Activated CD4-positive, alpha-beta T cell treated with anti-CD3 and anti-CD28 coated beads for 4 hours (primary cell): ENCODE results near the gene TANGO6.
"Not testable (repeated sequence)": the region's sequence is repeated elsewhere in the genome, so short reads cannot be mapped to it uniquely, and the experiment has no call there.

ENCODE experiments used
- DNase-seq, 2 donors: peaks; one replicate each; pipeline ENCODE4 v3.0.0-alpha.2; 2020

The TANGO6 gene

GRCh38 chr16:68978303-68978954, 135.1 kb downstream of the TANGO6 start:
- DNase-seq: no peak

GRCh38 chr16:68980695-68981315, 137.5 kb downstream of the TANGO6 start:
- no peak for DNase-seq

DNA sequence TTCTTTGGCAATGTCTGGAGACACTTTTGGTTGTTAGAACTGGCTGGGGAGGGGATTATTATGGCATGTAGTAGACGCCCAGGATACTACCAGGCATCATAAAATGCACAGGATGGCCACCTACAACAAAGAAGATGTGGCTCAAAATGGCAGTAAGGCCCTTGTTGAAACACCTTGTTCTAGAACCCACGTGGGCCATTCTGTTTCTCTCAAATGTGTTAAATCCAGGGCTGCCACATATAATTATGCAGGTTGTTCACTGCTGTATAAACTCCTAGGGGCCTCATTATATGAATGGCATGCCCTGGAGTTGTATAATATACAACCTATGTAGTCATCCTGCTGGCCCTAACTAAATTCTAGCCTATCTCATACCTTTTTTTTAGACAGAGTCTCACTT, 138.6 kb downstream of the TANGO6 start:
- no peak for DNase-seq

DNA sequence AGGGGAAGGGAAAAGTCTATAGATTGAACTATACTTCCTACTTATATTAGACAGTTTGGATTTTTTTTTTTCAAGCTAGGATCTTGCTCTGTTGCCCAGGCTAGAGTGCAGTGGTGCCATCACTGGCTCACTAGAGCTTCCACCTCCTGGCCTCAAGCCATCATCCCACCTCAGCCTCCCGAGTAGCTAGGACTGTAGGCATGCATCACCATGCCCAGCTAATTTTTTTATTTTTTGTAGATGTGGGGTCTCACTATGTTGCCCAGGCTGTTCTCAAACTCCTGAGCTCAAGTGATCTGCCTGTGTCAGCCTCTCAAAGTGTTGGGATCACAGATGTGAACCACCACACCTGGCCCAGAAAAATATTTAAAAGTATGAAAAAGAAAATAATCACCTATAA, 141.1 kb downstream of the TANGO6 start:
- no peak for DNase-seq

- DNase-seq: no peak
Measured at GRCh38 chr16:68985268-68985667, 141.9 kb downstream of the TANGO6 start.

DNA sequence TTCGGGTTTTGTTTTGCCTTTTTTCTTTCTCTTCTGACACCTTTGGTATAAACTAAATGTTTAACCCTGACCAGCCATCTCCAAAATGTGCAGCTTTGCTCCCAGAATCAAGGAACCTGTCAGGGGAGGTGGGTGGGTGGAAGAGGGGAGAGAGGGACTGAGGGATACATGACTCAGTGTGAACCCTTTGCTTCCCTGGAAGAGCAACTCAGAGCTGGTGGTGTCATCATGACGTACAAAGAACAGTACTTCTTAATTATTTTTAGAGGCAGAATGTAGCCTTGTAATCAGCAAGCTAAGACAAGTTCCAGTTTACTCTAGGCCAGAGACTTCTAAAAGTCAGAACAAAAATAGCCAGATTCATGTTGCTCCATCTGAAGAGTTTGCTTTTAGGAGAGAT, 142.5 kb downstream of the TANGO6 start:
- DNase-seq: no peak

GRCh38 chr16:68987734-68988457, 144.6 kb downstream of the TANGO6 start:
- no peak for DNase-seq

- not testable (repeated sequence) for DNase-seq
Measured at GRCh38 chr16:68990172-68990845, 147.0 kb downstream of the TANGO6 start.

- no peak for DNase-seq
Measured at GRCh38 chr16:68991075-68991474, 147.7 kb downstream of the TANGO6 start.

DNA sequence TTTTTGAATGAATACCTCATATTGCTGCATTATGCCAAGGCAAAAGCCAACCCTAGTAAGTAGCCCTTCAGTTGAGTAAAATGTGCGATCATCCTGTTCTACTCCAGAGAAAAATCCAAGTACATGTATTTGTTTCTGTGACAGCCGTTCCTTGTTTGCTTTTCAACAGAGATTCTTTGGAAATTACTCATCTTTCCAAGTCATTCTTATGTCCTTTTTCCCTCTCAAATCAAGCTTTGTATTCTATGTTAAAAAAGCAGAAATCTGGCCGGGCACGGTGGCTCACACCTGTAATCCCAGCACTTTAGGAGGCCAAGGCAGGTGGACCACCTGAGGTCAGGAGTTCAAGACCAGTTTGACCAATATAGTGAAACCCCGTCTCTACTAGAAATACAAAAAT, 149.2 kb downstream of the TANGO6 start:
- no peak for DNase-seq

DNA sequence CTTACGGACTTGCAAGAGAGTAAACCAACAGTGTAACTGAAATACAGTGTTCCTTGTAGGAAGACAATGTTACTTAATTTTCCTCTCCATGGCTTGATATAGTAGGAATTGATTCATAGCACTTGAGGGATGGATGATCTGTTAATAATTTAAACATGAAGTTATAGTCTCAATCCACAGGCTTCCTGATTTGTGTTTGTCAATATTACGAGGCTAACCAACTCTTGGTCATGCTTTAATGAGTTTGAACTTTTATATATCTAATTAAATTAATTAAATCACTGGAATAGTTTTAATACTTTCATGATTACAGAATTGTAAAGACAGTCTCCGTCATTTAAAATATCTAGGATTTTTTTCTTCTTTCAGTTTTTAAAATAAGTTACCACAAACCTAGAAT, 150.1 kb downstream of the TANGO6 start:
- DNase-seq: no peak

DNA sequence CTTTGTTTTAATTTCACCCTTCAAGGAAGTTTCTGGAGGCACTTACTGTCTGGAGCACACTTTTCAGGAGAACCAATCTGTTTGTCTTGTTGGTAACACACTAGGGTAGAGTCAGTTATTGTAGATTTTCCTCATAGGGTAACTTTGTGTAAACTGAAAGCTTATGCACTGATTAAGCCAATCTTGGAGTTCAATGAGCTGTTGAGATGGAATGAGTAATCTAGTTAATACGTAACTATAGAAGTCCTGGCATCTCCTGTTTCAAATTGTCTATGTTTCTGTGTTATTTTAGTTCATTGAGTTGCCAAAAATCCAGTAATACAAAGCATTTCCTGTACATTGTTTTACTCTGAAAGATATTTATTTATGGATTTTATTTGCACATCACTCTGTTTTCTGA, 150.6 kb downstream of the TANGO6 start:
- no peak for DNase-seq

DNA sequence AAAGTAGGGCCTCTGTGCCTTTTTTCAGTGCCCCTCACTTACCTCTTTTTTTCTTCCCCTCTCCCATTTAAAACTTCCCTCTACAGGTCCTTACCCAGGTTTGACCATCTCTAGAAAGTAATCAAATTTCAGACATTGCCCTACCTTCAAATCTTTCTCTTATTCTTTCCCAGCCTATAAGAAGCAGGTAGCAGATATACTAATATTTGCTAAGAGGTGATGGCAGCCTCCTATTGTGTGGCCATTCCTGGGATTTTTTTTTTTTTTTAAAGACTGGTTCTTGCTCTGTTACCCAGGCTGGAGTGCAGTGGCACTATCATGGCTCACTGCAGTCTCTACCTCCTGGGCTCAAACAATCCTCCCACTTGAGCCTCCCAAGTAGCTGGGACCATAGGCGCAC, 151.0 kb downstream of the TANGO6 start:
- no peak for DNase-seq

- no peak for DNase-seq
Measured at GRCh38 chr16:68995011-68995504, 151.7 kb downstream of the TANGO6 start.

DNA sequence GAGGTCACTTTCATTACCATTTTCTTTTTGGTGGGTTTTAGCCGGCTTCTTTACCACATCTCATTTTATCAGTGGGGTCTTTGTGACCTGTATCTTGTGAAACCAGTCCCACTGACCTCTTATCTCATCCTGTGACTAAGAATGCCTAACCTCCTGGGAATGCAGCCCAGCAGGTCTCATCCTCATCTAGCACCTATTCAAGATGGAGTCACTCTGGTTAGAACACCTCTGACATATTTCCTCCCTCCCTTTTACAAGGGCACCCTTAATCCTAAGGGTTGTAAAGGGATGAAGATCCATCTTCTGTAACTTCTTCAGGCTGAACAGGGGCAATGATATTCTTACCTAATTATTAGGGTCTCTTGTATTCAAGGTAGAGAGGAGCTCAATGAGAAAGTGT, 154.2 kb downstream of the TANGO6 start:
- no peak for DNase-seq

DNA sequence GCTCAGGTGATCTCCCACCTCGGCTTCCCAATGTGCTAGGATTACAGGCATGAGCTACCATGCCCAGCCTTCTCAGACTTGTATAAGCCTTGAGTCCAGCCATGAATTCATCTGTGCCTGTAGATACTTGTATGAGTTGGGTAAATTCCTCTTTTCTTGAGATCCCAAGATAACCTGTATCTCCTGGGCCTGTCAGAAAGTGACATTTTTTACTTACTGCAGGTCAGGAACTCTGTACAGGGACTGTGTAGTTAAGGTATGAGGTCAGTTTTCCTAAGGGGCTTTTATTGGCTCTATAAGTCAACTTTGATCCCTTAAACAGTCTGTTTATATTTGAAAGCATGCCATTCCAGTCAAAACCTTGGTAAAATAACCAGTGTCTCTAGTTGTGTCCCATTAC, 155.8 kb downstream of the TANGO6 start:
- no peak for DNase-seq

- no peak for DNase-seq
Measured at GRCh38 chr16:69003500-69003899, 160.2 kb downstream of the TANGO6 start.

GRCh38 chr16:69005641-69006355, 162.5 kb downstream of the TANGO6 start:
- DNase-seq: no peak

GRCh38 chr16:69012906-69013305, 169.6 kb downstream of the TANGO6 start:
- no peak for DNase-seq

DNA sequence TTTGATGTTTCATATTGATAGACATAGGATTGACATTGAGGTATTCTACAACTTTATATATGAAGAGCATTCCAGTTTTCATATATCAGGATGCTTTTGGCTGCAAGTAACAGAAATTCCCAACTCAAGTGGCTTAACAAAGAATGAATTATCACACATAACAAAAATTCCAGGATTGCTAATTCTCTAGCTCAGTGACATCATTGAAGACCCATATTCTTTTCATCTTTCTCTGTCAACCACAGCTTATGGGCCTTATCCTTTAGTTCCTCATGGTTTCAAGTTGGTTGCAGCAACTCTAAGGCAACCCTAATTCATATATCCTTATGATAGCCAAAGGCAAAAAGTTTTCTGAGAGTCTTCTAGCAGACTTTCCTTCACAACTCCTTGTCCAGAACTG, 170.7 kb downstream of the TANGO6 start:
- no peak for DNase-seq

GRCh38 chr16:69014811-69015210, 171.5 kb downstream of the TANGO6 start:
- DNase-seq: no peak

GRCh38 chr16:69017036-69017783, 173.9 kb downstream of the TANGO6 start:
- DNase-seq: no peak
